Spleen (tissue), 7 donors: ENCODE results near the gene GMEB1.

Experiments used
- POLR2A ChIP-seq, 3 donors: fragments of 450-650 bp; IDR thresholded peaks; one replicate each; pipeline ENCODE4 v1.5.1; 2017; ENCODE audit warnings: antibody characterized with exemption in 3 of 3, mild to moderate bottlenecking in 1 of 3
- TF ChIP-seq, protein P1 (sequence below), 11 experiments: fragments of 200-600 bp in 7 of 11; fragments of 450-650 bp in 4 of 11; sonication (generic) in 4 of 11; IDR thresholded peaks in 8 of 11; conservative IDR thresholded peaks in 3 of 11; 1 replicate in 7 of 11; 2 replicates in 4 of 11; pipeline versions ENCODE4 v1.4.0 to v1.8.0; 2016 to 2021; ENCODE audit warnings: antibody characterized with exemption in 11 of 11, inconsistent platforms in 4 of 11, mild to moderate bottlenecking in 1 of 11
- donor health status: DM: no; HTN: no; CAD: no; lungs with moderate emphysema.
- donor health status: DM: no; HTN: no; CAD: no.
- donor health status: DM: no; HTN: no; CAD: no.

DNA sequence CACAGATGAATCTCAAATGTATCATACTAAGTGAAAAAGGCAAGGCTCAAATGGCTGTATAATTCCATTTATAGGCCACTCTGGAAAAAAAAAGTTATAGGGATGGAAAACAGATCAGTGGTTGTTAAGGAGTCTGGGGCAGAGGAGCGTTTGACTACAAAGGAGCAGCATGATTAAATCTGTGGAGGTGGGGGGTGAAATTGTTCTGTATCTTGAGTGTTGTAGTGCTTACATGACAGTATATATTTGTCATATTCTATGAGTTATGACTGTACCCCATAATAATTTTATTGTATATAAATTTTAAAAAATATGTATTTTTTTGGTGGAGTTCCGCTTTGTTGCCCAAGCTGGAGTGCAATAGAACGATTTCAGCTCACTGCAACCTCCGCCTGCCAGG lies 36.0 kb upstream of the GMEB1 start:
- TF ChIP-seq, protein P1, sequence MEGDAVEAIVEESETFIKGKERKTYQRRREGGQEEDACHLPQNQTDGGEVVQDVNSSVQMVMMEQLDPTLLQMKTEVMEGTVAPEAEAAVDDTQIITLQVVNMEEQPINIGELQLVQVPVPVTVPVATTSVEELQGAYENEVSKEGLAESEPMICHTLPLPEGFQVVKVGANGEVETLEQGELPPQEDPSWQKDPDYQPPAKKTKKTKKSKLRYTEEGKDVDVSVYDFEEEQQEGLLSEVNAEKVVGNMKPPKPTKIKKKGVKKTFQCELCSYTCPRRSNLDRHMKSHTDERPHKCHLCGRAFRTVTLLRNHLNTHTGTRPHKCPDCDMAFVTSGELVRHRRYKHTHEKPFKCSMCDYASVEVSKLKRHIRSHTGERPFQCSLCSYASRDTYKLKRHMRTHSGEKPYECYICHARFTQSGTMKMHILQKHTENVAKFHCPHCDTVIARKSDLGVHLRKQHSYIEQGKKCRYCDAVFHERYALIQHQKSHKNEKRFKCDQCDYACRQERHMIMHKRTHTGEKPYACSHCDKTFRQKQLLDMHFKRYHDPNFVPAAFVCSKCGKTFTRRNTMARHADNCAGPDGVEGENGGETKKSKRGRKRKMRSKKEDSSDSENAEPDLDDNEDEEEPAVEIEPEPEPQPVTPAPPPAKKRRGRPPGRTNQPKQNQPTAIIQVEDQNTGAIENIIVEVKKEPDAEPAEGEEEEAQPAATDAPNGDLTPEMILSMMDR (IDR thresholded peaks at IDR 0.05 in 8 of 11, conservative IDR thresholded peaks at IDR 0.05 in 3 of 11) = no peak
- no peak for TF ChIP-seq POLR2A (IDR thresholded peaks at IDR 0.05)
